HG02852 (cell line): Measurements from ENCODE around the gene GLCCI1.
A peak's percentile ranks its signal among the peaks of the same experiment; 100 is the strongest.

ENCODE experiments used
- ATAC-seq: cut with Tn5 transposase; IDR thresholded peaks from one replicate; pipeline ENCODE4 v1.9.1; 2021; ENCODE audit warnings: mild to moderate bottlenecking, moderate library complexity; ENCODE audit not compliant: unreplicated experiment

The GLCCI1 gene

GRCh38 chr7:7968544-7969305, at the start of gene GLCCI1:
Gene GLCCI1 (plus strand): TSS chr7:7968796. CDS start chr7:7969351, 555 bp downstream.
- ATAC-seq: peak; percentile 74

GRCh38 chr7:7919449-7919945, 49.1 kb upstream of the GLCCI1 start:
- peak; percentile 33 for ATAC-seq

- ATAC-seq: no peak
Observed at GRCh38 chr7:7920056-7920455, 48.5 kb upstream of the GLCCI1 start.

- ATAC-seq: peak; percentile 92
Observed at GRCh38 chr7:7920481-7920880, 48.1 kb upstream of the GLCCI1 start.

- ATAC-seq: no peak
Observed at GRCh38 chr7:7921830-7922229, 46.8 kb upstream of the GLCCI1 start.

GRCh38 chr7:7922684-7923385, 45.8 kb upstream of the GLCCI1 start:
- ATAC-seq: no peak

- ATAC-seq: no peak
Observed at GRCh38 chr7:7923818-7924217, 44.8 kb upstream of the GLCCI1 start.

- no peak for ATAC-seq
Observed at GRCh38 chr7:7924303-7924702, 44.3 kb upstream of the GLCCI1 start.

- no peak for ATAC-seq
Observed at GRCh38 chr7:7931626-7932025, 37.0 kb upstream of the GLCCI1 start.

GRCh38 chr7:7932553-7932952, 36.0 kb upstream of the GLCCI1 start:
- ATAC-seq: no peak

- no peak for ATAC-seq
Observed at GRCh38 chr7:7933915-7934526, 34.6 kb upstream of the GLCCI1 start.

- ATAC-seq: no peak
Observed at GRCh38 chr7:7934945-7935344, 33.7 kb upstream of the GLCCI1 start.

- no peak for ATAC-seq
Observed at GRCh38 chr7:7938471-7938870, 30.1 kb upstream of the GLCCI1 start.

GRCh38 chr7:7943951-7944350, 24.6 kb upstream of the GLCCI1 start:
- no peak for ATAC-seq

GRCh38 chr7:7944619-7945282, 23.8 kb upstream of the GLCCI1 start:
- ATAC-seq: peak; percentile 90

- no peak for ATAC-seq
Observed at GRCh38 chr7:7946486-7946885, 22.1 kb upstream of the GLCCI1 start.

GRCh38 chr7:7948232-7948631, 20.4 kb upstream of the GLCCI1 start:
- ATAC-seq: no peak

GRCh38 chr7:7953806-7954205, 14.8 kb upstream of the GLCCI1 start:
- ATAC-seq: no peak

- no peak for ATAC-seq
Observed at GRCh38 chr7:7956531-7957128, 12.0 kb upstream of the GLCCI1 start.

- ATAC-seq: no peak
Observed at GRCh38 chr7:7957513-7957912, 11.1 kb upstream of the GLCCI1 start.
